Transverse colon (tissue), 4 donors: ENCODE measurements around the gene PI4KA.

ENCODE experiments used
- CTCF ChIP-seq, 5 experiments: fragments of 200-600 bp in 3 of 5; fragments of 450-650 bp in 2 of 5; sonication (generic) in 3 of 5; IDR thresholded peaks; 1 replicate in 2 of 5; 2 replicates in 3 of 5; pipeline ENCODE4 v1.5.1; 2016 to 2017; ENCODE audit warnings: antibody characterized with exemption in 5 of 5, inconsistent platforms in 3 of 5, mild to moderate bottlenecking in 2 of 5, moderate library complexity in 1 of 5
- POLR2AphosphoS5 ChIP-seq, 3 donors: sonication (generic); formaldehyde crosslinking; IDR thresholded peaks; one replicate each; pipeline ENCODE4 v1.6.1; 2016; ENCODE audit warnings: antibody characterized with exemption in 3 of 3

GRCh38 chr22:20865875-20866445, 7.3 kb upstream of the PI4KA start:
- TF ChIP-seq CTCF (IDR thresholded peaks at IDR 0.05) (no peak), POLR2AphosphoS5 (IDR thresholded peaks at IDR 0.05) (no peak)
